Midbrain (tissue), 1 donor: ENCODE measurements around the gene ATP2B2.
A peak's percentile ranks its signal among the peaks of the same experiment; 100 is the strongest.

Experiments
- DNase-seq: peaks from one replicate; lab custom pipeline; 2025; lab: John Stamatoyannopoulos, UW

The ATP2B2 gene

DNA sequence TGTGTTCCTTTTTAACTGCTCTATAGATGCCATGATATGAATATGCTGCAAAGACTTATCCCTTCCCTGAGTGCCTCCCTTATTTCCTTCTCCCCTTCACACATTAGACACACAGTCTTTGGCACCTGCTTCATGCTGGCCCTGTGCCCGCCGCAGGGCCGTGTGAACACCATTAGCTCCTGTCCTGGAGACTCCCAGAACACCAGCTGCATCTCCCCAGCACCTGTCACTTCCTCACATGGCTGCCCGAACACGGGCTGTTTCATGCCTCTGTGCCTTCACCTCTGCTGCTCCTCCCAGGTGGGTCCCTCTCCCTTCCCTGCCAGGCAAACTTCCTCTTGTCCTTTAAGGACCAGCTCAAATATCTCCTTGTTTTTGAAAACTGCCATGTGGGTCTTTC lies 144.0 kb downstream of the ATP2B2 start:
- no peak for DNase-seq

DNA sequence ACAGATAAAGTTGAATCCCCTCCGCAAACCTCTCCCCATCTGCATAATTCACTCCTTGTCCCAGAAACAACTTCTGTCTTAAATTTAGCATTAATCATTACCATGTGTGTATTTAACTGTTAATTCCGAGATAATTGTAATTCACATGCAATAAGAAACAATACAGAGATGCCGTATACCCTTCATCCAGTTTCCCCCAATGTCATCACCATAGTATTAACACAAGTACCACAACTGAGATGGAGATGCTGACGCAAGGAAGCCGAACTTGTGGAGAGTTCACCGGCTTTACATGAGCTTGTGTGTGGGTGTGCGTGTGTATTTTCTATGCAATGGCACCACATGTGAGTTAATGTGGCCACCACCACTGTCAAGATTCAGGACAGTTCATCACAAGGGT lies 144.9 kb downstream of the ATP2B2 start:
- DNase-seq, result no peak

DNA sequence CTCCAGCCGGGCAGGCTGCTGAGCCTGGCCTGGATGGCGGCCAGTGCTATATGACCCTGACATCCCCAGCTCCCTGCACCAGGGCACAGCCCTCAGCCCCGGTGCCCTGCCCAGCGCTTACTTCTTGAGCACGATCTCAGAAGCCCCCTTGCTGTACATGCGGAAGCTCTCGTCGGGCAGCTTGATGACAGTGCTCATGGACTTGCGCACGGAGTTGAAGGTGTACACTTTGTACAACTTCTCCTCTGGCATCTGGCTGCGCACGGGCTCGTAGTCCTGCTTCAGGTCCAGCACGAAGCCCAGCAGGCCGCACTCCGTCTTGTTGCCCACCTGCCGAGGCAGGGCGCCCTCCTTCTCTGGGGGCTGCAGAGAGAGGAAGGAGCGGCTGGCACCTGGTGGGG lies 145.6 kb downstream of the ATP2B2 start:
- DNase-seq, result no peak

DNA sequence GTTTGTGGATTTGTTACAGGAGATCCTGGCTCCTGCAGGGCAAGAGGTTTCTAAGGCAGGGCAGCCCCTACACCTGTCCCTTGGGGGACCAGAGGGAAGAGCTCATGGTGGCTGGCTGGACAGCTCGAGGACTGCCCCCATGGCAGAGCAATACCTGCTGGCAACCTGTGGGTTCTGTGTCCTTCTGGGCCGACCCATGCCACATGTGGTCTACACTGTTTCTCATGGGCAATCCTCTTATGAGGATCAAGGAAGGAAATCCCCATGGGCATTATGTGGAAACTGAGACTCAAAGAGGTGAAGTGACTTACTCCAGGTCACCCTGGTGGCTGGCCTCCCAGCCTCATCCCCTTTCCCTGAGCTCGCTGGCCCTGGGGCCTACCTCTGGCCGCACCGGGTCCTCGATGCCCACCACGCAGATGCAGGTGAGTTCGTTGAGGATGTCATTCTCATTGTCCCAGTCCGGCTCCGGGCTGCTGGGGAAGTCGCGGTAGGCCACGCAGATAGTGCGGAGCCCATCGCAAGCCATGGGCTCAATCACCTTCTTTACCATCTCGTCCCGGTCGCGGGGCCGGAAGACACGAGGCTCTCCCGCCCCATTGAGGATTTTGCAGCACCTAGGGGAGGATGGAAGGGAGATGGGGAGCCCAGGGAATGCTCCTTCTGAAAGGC lies 146.9 kb downstream of the ATP2B2 start:
- DNase-seq, result no peak

DNA sequence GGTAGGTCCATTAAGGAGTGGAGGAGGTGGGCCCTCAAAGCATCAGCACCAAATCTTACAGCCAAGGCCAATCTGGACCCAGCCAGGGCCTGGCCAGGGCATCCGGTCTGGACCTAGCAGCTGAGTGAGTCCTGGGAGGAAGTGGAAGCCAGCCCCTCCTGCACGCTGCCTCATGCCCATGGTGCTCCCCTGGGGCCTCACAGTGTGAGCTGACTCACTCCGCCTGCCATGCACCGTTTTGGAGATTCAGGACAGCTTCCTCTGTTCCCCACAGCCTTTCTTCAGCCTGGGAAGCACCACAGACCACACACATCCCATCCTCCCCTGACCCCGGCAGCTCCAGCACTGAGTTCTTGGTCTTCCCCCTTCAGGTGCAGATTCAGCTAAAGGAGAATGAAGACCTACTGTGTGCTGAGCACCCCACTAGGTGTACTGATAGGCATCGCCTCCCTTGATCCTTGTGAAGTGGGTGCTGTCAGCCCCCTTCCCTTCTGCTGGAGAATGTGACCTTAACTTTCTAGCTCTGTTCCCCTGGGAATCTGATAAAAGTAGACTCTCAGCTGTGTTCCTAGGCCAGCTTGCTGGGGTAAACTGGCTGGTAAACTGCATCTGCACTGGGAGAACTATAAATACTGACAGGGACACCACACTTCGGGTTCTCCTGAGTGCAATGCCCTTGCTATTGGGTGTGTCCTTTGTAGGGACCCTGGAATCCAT lies 147.6 kb downstream of the ATP2B2 start:
- DNase-seq, result no peak

DNA sequence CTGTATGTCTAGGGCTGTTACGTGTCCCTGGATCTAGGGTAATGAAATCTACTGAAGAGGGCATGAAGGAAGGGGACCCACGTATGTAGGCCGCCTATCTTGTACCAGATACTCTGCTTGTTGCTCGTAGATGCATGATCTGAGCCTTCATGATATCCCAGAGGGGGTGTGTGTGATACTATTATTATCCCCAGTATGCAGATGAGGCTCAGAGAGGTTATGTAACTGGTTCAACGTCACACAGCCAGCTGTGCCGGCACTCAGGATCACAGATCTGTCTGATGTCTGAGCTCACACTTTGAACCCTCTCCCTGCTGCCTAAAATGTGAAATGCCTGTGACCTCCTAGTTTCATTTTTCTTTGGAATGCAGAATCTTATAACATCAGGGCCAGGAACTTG lies 148.3 kb downstream of the ATP2B2 start:
- no peak for DNase-seq

DNA sequence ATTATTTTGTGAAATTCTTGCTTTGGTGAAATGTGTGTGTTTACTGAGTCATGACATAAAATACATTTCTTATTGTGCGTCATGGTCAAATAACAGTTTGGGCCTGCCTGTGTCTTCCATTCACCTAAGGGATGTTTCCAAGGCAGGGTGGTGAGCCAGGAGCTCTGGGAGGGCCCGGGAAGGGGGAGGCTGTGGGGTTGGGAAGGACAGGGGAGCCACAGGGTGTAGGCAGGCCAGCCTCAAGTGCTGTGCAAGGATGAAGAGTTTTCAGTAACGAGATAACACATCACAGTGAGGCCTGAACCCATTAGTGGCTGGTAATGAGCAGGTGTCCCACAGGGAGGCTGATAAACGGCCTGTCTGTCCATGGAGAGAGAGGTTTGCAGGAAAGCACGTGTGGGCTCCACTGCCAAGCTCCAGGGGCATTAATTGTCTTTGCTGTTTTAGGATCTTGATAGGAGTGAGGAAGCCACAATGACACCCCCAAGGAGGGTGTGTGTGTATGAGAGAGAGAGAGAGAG lies 148.9 kb downstream of the ATP2B2 start:
- no peak for DNase-seq

DNA sequence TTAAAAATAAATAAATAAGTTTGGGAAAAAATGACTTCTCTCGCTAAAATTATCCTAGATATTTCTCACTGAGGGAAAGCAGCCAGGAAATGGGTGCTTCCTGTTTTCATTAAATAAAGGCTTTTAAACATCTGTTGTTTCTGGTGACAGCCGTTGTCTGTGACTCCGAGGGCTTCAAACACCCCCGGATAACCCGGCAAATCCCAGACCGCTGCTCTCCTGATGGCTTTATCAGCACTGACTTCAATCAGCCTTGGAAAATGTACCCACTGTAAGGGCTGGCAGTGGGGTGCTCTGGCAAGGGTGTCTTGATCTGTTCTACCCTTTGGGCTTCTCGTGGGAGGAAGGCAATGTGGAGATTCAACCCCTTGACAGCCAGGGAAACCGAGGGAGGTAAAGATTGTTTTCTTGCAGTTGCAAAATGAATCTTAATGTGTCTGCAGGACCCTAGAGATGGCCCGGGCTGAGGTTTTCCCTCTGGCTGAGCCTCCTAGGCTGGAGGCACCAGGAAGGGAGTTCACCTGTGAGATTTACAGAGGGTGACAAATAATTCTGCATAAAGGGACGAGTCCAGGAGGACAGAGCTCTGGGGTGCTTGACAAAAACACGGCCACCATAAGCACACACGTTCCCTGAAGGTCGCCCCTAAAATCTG lies 150.9 kb downstream of the ATP2B2 start:
- DNase-seq, result no peak

DNA sequence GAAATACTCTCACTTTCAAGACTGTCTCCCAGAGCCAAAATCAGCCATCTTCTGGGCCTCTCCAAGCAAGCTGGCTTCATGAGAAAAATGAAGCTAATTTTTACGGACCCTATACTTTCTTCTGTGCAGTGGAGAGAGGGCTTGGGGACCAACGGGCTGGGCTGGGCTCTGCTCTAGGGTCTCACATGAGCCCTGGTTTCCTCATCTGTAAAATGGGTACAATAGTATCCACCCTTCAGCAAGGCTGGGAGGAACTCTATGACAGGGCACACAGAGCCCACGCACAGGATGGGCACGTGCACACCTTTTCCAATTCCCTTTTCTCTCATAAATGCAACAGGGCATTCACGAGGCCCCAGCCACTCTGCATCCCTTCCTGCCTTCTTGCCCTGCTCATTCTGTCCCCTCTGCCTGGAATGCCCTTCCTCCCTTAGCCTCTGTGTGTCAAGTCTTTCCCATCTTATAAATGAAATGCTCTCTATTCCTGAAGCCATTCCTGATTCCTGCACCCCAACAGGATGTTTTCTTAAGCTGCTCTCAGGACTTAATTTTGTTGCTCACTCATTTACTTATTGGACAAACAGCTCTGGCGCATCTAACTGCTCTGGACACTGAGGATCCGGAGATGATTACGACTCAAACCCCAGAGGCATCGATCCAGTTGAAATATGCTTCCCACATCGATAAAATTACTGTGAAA lies 151.6 kb downstream of the ATP2B2 start:
- no peak for DNase-seq

DNA sequence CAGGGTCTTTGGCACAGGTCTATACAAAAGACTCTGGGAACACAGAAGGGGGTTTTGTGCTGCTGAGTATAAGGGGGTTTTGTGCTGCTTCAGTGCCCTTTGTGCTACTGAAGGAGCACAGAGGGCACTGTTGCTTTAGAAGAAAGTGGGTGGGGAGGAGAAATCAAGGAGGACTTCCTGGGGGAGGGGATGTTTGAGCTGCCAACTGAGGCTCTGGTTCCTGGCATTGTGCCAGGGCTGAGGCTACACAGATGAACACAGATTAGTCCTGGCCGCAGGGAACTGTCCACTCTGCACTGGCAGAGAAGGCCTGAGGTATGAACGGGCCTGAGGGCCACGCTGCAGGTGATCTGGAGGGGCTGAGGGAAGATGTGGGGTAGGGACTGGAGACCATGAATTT lies 152.2 kb downstream of the ATP2B2 start:
- no peak for DNase-seq

DNA sequence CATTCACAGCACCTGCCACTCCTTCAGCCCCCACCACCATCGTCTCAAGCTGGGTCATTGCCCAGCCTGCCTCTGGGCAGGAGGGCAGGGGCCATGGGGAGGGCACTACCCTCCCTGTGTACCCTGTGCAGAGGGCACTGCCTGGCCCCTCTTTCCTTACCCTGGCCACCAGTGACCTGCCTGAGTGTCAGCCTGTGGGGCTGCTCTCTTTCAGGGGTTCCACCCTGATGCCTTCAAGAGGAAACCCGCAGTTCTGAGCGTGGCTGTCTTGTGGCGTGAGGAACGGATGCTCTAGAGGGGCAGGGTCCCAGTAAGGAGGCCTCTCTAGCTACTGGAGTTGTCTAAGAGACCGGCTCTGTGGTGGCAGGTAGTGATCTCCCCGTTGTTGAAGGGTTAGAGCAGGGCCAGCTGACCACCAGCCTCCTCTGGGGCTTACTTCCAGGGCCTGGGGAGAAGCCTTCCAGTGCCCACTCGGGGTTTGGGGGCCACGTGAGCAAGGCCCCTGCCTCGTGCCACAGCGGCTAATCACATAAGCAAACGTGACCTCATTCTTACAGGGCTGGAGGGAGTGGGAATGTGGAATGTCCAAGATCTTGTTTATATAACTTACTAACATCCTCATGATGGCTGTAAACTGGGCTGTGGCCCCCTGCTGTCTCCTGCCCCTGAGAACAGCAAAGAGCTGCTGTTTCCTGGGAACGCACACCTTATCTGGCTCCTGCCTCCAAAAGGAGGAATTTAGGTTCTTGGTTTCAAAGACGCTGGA lies 153.1 kb downstream of the ATP2B2 start:
- no peak for DNase-seq

DNA sequence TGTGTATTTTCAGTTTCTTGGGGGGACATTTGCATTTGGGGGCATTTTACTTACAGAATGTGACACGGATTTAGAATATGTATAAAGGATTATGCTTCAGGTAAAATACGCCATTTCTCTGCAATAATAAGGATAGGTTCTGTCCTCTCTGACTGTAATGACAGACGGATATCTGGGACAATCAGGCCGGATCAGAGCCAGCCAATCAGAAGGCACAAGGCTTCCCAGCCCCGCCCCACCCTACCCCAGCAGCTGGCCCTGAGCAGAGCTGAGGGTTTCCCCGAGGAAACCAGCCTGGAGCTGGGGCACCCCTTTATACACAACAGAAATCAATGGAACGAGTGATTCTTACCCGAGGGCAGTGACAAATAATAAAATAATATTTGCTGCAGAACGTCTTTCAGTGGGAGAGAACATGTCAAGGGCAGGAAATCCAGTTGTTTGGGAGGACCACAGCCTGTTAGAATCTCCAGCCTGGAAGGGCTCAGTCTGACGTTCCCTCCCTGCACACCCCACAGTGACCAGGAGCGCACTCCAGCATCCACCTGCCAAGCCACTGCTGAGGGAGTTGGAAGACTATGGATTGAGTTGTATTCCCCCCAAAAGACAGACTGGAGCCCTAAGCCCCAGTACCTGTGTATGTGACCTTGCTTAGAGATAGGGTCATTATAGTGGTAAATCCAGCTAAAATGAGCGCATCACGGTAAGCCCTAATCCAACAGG lies 154.2 kb downstream of the ATP2B2 start:
- no peak for DNase-seq

DNA sequence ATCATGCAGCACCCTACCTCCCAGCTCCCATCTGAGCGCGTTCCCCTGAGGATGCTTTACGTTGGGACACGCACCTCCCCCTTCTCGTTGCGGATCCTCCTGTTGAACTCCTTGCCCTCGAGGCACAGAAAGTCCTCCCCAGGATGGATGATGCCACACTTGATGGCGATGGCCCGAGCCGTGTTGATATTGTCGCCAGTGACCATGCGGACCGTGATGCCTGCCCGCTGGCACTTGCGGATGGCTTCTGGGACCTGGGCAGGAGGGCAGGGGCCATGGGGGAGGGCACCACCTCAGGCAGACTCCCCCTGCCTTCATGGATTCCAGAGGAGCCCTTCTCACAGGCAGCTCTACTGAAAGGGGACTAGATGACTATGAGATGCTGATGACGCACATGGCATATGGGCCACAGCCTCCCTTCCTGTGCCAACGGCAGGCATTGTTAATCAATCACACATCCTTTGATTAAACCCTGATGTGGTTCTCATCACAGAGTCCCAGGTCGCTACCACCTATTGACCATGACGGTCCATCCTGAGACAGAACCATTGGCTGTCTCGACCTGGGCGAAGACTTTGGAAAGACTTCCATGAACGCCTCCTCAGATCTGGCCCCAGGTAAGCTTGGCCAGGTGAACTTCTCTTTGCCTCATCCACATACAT lies 154.9 kb downstream of the ATP2B2 start:
- DNase-seq, result no peak

DNA sequence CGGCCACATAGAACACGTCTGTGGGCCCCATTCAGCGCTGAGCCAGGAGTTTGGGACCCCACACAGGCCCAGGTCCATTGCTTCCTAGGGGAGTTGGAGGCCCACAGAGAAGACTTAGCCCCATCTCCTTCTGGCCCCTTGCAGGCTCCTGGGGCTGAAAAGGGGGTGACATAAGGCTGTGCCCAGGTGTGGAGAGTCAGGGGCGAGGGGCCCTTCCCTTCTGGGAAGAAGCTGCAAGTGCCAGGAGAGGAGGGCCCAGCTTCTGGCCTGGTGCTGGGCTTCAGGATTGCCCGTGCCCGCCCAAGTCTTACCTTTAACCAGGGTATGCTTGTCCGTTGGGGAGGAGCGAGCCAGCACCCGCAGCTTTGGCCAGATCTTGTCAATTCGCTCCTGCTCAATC lies 155.6 kb downstream of the ATP2B2 start:
- no peak for DNase-seq

DNA sequence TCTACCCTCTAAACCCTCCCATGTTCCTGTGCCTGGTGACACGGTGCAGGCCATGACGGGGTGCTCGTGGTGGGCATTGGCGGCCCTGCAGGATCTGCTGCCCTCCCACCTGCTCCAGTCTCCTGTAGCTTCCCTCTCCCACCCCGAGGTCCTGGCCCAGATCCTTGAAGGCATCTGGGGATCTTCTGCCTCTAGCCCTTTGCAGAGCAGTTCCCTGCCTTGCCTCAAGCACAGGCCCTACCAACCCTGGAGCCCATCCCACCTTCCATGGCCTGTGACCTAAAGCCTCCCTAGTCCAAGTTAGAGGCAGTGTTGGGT lies 157.0 kb downstream of the ATP2B2 start:
- no peak for DNase-seq

DNA sequence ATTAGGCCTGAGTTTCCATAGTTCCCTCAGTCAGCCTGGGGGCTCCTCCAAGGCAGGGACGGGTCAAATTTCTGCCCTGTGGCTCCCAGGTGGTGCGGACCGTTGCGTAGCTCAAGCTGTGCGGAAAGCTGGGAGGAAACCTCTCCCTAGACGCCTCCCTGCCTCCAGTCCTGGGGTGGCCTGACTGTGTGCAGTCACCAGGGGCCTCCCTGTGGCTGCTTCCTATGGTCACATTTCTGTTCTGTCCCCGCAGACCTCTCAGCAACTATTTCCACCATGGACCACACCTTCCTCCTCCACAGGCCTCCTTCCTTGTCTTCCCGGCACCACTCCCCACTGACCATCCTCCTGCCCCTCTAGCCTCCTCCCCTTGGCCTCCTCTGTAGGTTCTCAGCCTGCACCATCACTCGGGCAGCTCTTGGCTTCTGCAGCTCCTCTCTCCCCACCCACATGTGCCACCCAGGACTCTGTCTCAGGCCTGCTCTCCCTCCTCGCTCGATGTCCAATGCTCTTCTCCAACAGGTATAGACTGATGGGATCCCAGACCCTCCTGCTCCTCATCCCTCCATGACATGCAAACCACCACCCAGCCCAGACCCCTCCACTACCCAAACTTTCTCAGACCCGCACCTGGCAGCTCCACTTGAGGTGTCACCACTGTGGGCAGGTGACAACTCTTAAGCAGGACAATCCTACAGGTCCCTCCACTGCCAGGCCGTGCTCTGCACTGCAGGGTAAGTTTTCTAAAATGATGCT lies 157.6 kb downstream of the ATP2B2 start:
- DNase-seq, result no peak

DNA sequence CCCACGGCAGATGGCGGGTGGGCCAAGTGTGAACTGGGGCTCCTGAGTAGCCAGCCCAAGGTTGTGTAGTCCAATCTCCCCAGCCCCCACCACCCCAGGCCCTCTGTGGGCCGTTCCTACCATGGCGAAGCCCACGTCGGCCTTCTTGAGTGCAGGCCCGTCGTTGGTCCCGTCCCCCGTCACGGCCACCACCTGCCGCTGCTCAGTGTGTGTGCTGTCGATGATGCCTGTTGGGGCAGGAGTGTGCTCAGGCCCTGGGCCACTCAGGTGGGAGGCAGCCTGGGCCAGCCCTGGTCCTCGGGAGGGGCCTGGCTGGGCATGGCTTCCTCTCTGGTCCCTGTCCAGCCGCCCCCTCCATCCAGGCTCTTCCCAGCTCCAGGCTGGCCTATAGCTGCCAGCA lies 159.5 kb downstream of the ATP2B2 start:
- DNase-seq, result no peak

DNA sequence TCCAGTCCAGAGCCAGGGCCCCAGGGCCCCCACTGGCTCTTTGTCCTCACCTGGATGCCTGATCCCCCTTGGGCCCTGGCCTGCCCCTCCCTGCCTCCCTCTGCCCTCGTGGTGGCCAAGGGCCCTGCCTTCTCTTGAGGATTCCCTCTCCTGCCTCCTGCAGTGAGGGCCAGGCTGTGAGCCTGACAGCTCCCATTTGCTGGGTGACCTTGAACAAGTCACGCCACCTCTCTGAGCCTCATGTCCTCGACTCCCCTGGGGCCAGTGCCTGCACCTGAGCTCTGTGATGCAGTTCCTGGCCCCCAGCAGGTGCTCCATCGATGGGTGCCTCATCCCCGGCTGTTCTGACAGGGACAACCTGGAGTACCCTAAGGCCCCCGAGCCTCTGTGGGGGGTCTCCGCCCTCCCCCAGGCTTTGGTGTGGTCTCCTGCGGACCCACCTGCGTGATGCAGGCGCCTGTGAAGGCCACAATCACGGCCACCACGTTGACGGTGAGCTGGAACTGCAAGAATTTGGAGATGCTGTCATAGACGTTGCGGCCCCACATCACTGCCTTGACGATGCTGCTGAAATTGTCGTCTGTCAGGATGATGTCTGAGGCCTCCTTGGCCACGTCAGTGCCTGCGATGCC lies 160.3 kb downstream of the ATP2B2 start:
- DNase-seq, result no peak

DNA sequence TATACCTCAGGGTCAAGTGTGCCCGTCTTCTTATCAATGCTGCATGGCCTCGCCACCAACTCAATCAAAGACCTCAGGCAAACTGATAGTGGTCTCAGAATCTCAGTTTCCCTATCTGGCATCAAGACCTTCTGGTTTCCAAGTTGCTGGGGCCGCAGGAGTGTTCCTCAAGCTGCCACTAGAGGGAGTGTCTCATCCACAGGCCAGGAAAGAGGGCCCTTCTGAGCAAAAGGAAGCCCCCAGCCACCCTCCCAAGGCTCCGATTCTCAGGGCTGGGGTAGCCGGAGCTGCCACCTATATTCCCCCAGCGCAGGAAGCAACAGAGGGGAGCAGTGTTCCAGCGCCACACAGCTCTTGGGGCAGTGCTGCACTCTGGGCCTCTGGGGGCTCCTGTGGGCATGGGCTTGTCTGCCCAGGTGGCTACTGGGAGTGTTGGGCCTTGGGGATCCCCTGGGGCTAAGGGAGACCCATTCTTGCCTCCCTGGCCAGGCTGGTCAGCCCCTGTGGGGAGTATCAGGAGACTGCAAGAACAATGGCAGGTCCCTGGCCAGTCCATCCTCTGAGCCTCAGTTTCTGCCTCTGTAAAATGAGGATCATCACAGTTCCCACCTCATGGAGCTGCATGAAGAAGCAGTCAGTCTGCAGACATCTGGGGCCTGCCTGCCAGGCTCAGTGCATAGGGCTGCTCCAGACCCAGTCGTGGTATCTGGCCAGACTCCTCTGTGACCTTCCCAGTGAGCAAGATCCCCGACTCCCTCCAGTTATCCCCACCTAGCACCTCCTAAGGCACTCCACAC lies 161.0 kb downstream of the ATP2B2 start:
- peak; percentile 19 for DNase-seq
